Stimulated activated CD8-positive, alpha-beta memory T cell treated with anti-CD3 and anti-CD28 coated beads, Interleukin-4, amount 100 ng/mL, for 1 hour (primary cell): ENCODE results near the gene MCU.

Experiments
- DNase-seq, 2 donors: peaks; one replicate each; pipeline ENCODE4 v3.0.0-alpha.2; 2020; ENCODE audit warnings: low read depth in 2 of 2, low spot score in 1 of 2

Gene MCU

DNA sequence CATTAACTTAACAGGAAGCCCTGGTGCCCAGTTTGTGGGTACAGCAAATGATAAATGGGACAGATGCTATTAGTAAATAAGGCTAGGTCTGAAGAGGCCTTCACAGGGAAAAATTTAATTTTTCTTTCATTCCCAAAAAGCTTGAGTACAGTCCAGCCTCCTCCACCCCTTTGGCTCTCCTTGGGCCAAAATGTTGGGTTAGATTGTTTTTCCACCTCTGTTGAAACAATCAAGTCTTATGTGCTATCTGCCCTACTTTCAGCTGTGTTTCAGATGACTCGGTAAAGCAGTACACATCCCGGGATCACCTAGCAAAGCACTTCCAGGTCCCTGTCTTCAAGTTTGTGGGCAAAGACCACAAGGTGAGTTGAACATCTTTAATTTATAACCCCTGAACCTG lies 238.3 kb downstream of the MCU start:
- DNase-seq: no peak

DNA sequence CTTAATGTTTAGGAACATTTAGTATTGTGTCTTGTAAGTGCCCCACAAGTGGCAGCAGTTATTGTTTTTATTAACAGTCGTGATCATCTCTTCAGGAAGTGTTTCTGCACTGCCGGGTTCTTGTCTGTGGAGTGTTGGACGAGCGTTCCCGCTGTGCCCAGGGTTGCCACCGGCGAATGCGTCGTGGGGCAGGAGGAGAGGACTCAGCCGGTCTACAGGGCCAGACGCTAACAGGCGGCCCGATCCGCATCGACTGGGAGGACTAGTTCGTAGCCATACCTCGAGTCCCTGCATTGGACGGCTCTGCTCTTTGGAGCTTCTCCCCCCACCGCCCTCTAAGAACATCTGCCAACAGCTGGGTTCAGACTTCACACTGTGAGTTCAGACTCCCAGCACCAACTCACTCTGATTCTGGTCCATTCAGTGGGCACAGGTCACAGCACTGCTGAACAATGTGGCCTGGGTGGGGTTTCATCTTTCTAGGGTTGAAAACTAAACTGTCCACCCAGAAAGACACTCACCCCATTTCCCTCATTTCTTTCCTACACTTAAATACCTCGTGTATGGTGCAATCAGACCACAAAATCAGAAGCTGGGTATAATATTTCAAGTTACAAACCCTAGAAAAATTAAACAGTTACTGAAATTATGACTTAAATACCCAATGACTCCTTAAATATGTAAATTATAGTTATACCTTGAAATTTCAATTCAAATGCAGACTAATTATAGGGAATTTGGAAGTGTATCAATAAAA lies 240.5 kb downstream of the MCU start:
- no peak for DNase-seq

DNA sequence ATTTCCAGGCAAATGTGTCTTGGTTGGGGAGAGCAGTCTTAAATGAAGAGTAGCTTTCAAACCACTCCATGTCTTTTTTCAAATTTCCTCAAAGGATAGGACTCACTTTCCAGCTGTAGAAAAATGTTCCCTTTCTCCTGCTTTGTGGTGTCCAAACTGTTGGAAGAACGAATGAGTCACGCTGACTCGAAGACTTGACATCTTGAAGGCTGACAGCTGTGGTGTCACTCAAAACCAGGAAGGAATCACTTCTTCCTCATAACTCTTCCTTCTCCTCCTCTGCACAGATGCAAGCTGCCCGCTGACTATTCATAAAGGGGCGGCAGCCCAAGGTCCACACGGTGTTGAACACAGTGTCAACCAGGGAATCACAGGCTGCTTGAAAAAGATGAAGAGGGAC lies 243.4 kb downstream of the MCU start:
- DNase-seq: no peak
